ENCODE data around the gene PTPN3. TPM values are rescaled to one million over a fixed set of nuclear protein-coding genes. Genes with fewer than 3 reads are reported as not detected.

PTPN3 gene
- total RNA-seq, 1 donor from 2014 or later, result 46.7 TPM

- intact Hi-C loops (cut with DNase I), result no loop called here
- DNase-seq (ENCODE audit: missing footprints), result no peak
- ATAC-seq, result no peak
Measured at GRCh38 chr9:109478665-109479380, 19.3 kb downstream of the PTPN3 start.

- intact Hi-C loops (cut with DNase I), result no loop called here
- no peak for ATAC-seq
Measured at GRCh38 chr9:109478051-109478563, 20.0 kb downstream of the PTPN3 start.

GRCh38 chr9:109477258-109478050 is 20.7 kb downstream of the PTPN3 start:
- intact Hi-C loops (cut with DNase I), result no loop called here
- peak; percentile 10 for ATAC-seq
- DNase-seq (ENCODE audit: missing footprints), result no peak

More at GRCh38 chr9:109478051-109478563, 20.0 kb downstream of the PTPN3 start:
- DNase-seq (ENCODE audit: missing footprints), result no peak

- DNase-seq (ENCODE audit: missing footprints) (no peak), ATAC-seq (no peak)
- intact Hi-C loops (cut with DNase I), result no loop called here
Measured at GRCh38 chr9:109476642-109477257, 21.4 kb downstream of the PTPN3 start.

- intact Hi-C loops (cut with DNase I), result no loop called here
- peak; percentile 52 for ATAC-seq
- no peak for DNase-seq (ENCODE audit: missing footprints)
Measured at GRCh38 chr9:109475526-109475925, 22.6 kb downstream of the PTPN3 start.

- intact Hi-C loops (cut with DNase I), result loop anchor here (5.0 kb wide), 2 partner anchors 53 to 228 kb away; no protein-coding TSS in a partner anchor
- DNase-seq (ENCODE audit: missing footprints), result no peak
- ATAC-seq, result no peak
Measured at GRCh38 chr9:109474944-109475343, 23.2 kb downstream of the PTPN3 start.

- ATAC-seq, result no peak
- intact Hi-C loops (cut with DNase I), result loop anchor here (5.0 kb wide), 2 partner anchors 52 to 227 kb away; no protein-coding TSS in a partner anchor
- no peak for DNase-seq (ENCODE audit: missing footprints)
Measured at GRCh38 chr9:109474170-109474569, 23.9 kb downstream of the PTPN3 start.

GRCh38 chr9:109473329-109473728 is 24.8 kb downstream of the PTPN3 start:
- ATAC-seq (no peak), DNase-seq (ENCODE audit: missing footprints) (no peak)
- intact Hi-C loops (cut with DNase I), result loop anchor here (5.0 kb wide), 2 partner anchors 51 to 226 kb away; no protein-coding TSS in a partner anchor

GRCh38 chr9:109471475-109472393 is 26.4 kb downstream of the PTPN3 start:
- DNase-seq (ENCODE audit: missing footprints), result no peak
- intact Hi-C loops (cut with DNase I), result loop anchor here (5.0 kb wide), 2 partner anchors 49 to 224 kb away; no protein-coding TSS in a partner anchor
- ATAC-seq, result no peak

GRCh38 chr9:109469646-109470358 is 28.3 kb downstream of the PTPN3 start:
- intact Hi-C loops (cut with DNase I), result loop anchor here (5.0 kb wide), 2 partner anchors 48 to 223 kb away; no protein-coding TSS in a partner anchor
- ATAC-seq (peak; percentile 73), DNase-seq (ENCODE audit: missing footprints) (no peak)

- no peak for DNase-seq (ENCODE audit: missing footprints)
- intact Hi-C loops (cut with DNase I), result no loop called here
- no peak for ATAC-seq
Measured at GRCh38 chr9:109468927-109469326, 29.2 kb downstream of the PTPN3 start.

GRCh38 chr9:109467936-109468335 is 30.2 kb downstream of the PTPN3 start:
- ATAC-seq, result no peak
- DNase-seq (ENCODE audit: missing footprints), result no peak
- intact Hi-C loops (cut with DNase I), result no loop called here

GRCh38 chr9:109466623-109467590 is 31.2 kb downstream of the PTPN3 start:
- intact Hi-C loops (cut with DNase I), result no loop called here
- no peak for ATAC-seq
- no peak for DNase-seq (ENCODE audit: missing footprints)

GRCh38 chr9:109463924-109464625 is 34.0 kb downstream of the PTPN3 start:
- intact Hi-C loops (cut with DNase I), result no loop called here
- DNase-seq (ENCODE audit: missing footprints), result no peak
- ATAC-seq, result no peak

- no peak for DNase-seq (ENCODE audit: missing footprints)
- intact Hi-C loops (cut with DNase I), result no loop called here
- ATAC-seq, result no peak
Measured at GRCh38 chr9:109460576-109460975, 37.5 kb downstream of the PTPN3 start.

- ATAC-seq (no peak), DNase-seq (ENCODE audit: missing footprints) (no peak)
- intact Hi-C loops (cut with DNase I), result no loop called here
Measured at GRCh38 chr9:109459423-109459822, 38.7 kb downstream of the PTPN3 start.

All from Right ventricle myocardium inferior (tissue), 1 donor.